HPDE6-E6E7 (cell line): ENCODE results near the gene JRKL.

ENCODE experiments used
- DNase-seq: peaks from one replicate; pipeline ENCODE4 v3.0.0; 2011; ENCODE audit warnings: missing footprints; ENCODE audit errors: extremely low spot score

The JRKL gene

DNA sequence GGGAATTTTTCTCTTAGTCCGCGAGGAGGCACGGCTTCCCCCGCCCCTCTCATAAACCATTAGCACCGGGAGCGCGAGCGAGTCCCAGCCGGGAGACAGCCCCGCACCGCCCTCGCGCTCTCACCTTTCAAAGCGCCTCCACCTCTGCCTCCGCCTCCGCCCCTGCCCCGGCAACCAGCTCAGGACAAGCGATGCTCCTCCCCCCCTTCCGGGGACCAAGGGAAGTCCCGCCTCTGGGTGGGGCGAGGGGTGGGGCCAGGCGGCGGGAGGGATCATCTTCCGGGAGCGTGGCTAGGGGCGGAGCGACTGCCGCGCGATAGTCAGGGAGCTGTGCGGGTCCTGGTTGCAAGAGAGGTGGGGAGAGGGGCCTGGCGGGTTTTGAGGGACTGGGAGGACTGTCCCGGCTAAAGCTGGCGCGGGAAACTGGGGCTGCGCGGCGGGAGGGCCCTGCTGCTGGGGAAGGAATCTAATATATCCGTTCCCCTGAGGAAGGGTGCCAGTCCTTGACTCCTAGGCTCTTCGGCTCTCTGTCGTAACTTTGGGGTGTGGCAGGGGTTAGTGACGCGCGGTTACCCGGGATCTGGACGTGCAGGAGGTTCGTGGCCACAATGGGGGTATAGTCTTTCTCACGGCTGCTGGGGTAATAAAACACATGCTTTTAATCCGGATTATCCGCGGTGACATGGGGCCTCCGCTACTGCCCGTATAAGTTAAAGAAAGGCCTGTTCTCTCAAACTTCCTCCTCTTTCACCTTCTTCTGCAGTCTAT, at the start of gene JRKL, which contains the start of gene CCDC82:
Gene JRKL, plus strand, starts transcription at position 294 of the 768 bp plus-strand sequence. CDS start 637 bp downstream, outside the sequence.
Gene CCDC82, minus strand, starts transcription at position 193 of the 768 bp plus-strand sequence. CDS start 5,165 bp downstream, outside the sequence.
- peak; percentile 90 for DNase-seq

DNA sequence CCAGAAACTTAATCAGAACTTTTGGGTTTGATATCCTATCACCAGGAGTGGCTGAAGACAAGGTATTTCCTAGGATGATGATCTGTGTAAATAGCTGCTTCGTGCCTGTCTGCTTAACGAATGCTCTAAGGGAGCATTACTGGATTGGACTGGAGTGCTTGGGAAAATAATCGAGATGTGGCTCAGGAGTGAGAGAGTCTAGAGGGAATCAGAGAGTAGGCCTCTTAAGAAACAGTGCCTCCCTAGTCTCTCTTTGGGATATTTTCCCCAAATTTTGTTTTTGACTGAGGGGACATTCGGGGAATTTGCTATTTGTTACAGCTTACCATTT, 49.3 kb upstream of the JRKL start:
- DNase-seq = no peak

DNA sequence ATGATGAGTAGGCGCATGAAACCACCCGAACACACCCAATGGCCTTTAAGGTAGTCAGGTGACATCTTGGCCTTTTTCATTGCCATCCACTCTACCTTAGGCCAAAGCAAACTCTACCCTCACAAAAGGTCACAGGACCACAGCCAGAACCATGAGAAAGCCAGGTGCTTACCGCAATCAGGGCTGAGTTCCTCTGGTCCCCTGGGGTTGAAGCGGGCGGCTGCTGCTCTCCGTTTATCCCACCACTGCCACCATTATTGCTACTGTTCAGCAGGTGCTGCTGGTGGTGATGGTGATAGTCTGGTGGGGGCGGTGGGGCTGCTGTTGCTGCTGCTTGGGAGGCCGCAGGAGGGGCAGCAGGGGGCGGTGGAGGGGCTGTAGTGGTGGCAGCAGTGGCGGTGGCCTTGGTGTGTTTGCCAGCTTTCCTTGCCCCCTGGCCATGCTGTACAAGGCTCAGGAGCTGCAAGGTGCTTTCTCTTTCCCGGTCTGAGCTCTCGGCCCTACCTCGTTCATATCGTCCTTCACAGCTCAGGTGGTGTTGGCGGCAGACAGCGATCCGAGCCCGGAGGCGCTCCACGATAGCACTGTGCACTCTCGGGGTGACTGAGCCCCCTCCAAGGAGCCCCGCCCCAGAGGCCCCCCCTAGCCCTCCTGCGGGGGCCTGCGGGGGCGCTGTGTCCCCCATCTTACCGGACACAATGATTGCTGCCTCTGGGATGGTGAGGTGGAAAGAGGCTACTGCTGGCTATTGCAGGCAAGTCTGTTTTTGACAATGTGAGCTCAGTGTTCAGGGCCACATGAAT, 48.4 kb upstream of the JRKL start:
- peak; percentile 43 for DNase-seq

DNA sequence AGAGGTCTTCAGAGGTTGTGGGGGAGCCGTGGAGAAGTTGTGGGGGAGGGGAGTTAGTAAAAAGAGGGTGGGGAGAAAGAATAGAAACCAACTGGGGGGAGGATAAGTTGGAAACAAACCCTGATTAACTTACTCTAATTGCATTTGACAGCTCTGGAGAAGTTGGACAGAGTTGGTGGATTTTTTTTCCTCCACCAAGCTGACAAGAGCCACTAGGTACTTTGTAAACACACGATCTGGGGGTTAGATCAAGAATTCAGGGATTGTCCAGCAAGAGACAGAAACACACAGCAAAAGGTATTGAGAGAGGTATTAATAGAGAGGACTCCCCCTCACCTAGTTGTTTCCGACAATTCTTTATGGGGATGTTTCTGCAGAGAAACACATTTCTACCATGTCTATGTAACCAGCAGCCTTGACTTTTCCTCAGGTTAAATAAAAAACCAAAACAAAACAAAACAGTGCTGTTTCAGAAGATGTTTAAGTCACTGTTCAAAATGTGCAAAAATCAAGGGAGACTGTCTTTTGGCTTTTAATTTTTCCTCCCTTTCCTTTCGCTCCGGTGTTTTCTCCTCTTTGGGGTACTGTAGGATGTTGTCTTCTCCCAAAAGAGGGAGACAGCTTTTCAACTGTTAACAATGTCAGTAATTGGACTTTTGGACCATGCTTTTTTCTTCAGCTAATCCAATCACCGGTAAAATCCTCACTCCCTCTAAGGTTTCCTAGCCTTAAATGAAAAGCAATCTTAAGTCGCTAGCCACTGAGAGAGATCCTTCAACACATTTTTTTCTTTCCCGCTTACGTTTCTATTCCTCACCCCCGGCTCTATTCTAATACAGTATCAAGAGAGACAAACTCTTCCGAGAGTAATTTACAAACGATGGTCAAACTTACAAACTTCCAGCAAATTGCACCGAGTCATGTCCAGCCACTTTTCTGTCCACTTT, 47.5 kb upstream of the JRKL start:
- no peak for DNase-seq

DNA sequence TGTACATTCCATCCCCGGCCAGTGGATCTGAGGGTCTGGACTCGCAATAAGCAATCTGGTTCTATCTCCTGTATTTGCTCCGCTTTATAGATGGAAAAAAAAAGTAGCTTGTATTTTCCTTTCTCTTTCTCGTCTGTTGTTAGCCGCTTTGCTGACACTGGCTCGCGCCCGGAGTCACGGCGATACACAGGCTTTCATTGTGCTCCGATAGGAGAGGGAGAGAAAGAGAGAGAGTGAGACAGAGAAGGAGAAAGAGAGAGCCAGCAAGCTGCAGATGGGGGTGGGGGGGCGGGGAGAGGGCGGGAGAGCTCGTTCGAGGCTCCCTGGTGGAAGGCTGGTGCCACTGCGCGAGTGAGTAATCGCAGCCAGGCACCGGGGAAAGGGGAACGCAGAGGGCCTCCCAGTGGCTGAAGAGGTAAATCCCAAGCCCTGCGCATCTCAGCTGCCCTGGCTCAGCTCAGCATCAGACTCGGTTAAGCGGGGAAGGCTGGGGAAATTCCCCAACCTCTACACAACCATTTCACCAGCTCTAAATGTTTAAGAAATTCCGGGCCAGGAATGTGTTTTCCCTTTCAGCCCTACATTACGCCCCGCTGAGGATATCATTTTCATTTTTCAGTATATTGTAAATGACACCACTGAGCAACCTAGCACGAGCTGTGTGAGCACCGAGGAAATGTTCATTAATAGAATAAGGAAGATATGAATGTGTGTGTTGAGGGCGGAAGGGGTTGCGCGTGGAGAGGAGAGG, 46.7 kb upstream of the JRKL start, which contains the start of gene MAML2:
Gene MAML2, minus strand, starts transcription at position 235 of the 751 bp plus-strand sequence. CDS start 1,300 bp downstream, outside the sequence.
- DNase-seq = peak; percentile 99

DNA sequence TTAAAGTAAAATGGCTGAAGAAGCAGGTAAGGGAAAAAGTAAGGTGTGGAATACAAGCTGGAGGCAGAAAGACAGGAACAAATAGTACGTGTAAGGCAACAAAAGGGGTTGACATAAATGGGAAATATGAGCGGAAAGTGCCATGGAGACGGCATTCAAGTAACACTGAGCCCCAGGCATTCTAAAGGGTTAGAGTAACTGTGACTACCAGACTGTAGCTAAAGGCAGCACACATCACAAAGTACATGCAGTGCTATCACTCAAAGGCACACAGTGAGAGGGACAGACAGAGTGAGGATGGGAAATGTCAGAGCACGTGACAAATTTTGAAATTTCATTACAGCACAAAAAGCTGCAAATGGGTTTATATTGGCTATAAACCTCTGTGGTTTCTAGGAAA, 33.0 kb upstream of the JRKL start:
- DNase-seq = no peak

DNA sequence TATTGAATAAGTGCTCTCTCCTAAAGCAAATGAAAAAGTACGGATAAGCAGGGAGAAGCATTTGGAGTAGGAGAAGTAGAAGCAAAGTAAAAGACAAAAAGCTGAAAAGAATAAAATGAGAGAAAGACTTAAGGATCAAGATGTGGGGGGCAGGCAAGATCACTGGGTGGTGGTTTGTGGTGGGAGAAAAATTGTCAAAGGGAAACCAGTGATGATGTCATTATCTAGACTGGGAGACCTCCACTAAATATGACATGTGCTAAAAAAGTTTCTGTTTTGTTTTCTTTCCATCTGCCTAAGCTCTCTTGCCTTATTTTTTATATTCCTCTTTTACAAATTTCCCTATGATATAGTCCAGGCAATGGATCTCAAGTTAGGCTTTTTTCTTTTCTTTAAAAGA, 32.0 kb upstream of the JRKL start:
- no peak for DNase-seq

DNA sequence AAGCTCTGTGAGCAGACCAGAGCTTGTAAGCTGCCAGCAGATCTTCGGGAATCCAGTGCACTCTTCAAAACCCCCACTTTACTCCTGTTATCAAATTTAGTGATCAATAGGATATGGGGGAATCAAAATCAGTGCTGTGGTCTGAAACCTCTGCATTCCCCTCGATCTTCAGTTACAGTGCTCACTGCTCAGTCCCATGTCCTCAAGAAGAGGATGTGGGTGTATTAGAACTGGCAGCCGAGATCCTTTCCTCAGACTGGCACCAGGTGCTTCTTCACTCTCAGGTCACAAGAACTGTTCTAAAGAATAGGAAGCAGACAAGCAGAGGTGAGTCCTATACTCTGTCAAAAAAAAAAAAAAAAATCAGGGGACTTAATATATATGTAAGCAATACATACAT, 31.5 kb upstream of the JRKL start:
- no peak for DNase-seq

DNA sequence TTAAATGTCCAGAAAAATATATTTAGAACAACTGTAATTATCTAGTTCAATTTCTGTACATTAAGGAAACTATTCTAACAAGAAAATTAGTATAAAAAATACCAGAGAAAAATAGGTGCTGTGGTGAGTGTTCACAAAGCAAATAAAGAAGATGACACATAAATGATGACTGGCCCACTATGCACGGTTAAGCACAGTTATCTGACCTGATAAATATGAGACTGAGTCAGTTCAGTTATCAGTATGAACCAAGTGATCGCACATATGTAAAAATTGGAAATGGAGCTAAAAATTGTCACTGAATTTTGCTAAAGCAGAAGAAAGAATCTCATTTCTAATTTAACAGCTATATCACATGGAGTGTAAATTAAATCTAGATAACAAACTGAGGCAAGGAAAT, 28.0 kb upstream of the JRKL start:
- DNase-seq = no peak

DNA sequence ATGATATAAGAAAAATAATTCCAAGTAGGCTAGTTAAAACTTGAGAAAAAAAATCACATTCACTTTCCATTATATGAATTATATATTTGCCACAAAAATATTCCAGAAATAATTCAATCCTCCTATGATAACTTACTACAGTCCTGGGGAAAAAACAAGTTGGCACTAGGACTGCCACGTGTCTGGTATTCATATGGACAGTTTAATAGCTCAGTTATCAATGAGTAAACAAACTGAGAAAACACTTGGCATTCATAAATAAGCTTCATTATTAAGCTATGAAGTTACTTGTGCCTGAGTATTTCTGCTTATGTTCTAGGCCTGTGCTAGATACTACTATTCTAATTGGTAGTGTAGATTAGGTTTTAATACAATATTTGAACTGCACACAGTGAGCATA, 24.3 kb upstream of the JRKL start:
- DNase-seq = no peak

DNA sequence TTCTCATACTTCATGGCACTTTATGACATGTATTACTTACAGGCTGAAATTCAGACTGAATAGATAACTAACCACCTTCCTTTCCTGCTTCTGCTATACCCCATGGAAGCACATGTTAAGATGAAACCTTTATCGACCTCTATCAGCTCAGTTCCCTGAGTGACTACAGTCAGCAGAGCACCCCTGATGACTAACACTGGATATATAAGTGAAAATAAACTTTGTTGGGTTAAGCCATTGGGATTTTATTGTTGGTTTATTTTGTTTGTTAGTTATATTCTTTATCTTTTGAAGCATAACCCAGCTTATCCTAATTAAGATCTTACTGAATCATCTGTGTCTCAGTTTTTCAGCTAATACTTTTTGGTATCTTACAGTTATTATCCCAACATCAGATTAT, 23.8 kb upstream of the JRKL start:
- no peak for DNase-seq

DNA sequence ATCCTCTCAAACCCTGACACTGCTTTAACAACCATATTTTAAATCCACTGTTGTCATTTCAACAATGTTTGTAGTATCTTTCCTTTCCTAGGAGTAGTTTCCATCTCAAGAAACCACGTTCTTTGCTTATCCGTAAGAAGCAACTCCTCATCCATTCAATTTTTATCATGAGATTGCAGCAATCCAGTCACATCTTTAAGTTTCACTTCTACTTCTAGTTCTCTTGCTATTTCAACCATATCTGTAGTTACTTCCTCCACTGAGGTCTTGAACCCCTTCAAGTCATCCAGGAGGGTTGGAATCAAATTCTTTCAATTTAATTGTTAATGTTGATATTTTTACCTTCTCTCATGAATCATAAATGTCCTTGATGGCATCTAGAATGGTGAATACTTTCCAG, 22.5 kb upstream of the JRKL start:
- no peak for DNase-seq

DNA sequence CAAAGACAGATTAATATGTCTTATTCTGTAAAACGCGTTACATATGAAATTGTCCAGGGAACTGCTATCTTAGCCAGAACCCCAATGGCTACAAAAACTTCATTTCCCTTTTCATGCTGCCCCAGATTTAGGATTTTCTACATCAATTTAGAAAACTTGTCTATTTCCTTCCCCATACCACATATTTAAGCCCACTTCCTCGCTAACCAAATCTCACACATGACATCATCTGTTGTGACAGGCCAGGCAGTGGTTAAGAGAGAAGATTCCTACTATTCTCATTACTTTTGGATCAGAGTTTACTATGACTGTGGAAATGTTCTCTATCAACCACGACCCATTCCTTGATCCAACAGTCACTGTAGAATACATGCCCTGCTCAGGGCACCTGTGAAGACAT, 16.0 kb upstream of the JRKL start:
- no peak for DNase-seq

DNA sequence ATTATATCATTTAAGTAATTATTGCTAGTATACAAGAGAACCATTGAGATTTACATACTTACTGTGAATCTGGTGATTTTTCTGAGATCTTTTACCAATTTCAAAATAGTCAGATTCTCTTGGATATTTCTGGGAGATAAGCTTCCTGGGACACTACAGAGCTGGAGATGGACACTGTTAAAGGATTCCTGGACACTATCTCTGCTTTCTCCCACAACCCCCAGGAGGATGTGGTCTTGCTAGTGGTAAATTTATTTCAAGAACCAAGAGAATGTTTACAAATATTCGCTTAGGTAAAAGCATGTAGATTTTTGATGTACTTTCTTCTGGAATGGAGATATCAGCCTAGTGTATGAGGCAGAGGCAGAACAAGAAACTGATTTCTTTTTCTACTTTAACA, 13.0 kb upstream of the JRKL start:
- no peak for DNase-seq

DNA sequence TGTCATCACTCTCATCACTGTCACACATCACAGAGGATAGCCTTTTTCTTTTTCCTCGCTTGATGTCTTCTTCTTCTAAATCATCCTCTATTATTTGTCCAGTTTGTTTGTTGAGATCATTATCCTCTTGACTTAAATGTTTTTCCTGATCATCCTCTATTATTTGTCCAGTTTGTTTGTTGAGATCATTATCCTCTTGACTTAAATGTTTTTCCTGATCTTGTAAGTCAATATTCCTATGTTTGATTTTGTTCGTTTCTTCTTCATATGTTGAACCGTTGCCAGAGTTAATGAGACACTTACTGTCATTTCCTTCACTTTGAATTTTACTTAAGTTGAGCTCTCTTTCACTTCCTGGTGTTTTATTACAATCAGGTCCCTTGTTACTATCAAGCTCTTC, 5.7 kb upstream of the JRKL start:
- DNase-seq = no peak

DNA sequence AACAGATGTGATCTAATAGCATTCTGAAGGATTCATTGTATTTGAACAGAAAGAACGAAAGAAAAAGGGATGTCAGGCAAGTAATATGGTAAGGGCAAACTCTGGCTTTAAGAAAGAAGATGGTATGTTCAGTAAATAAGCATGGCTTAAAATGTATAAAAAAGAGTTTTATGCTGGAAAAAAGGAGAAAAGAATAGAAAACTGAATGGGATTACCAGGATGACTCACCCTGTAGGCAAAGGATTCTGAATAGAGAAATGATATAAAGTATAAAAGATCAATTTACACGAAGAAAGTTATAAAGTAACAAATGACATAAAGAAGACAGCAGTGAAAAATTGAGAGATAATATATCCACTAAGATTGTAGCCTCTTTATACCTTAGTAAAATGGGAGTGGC, 4.6 kb upstream of the JRKL start:
- DNase-seq = no peak

DNA sequence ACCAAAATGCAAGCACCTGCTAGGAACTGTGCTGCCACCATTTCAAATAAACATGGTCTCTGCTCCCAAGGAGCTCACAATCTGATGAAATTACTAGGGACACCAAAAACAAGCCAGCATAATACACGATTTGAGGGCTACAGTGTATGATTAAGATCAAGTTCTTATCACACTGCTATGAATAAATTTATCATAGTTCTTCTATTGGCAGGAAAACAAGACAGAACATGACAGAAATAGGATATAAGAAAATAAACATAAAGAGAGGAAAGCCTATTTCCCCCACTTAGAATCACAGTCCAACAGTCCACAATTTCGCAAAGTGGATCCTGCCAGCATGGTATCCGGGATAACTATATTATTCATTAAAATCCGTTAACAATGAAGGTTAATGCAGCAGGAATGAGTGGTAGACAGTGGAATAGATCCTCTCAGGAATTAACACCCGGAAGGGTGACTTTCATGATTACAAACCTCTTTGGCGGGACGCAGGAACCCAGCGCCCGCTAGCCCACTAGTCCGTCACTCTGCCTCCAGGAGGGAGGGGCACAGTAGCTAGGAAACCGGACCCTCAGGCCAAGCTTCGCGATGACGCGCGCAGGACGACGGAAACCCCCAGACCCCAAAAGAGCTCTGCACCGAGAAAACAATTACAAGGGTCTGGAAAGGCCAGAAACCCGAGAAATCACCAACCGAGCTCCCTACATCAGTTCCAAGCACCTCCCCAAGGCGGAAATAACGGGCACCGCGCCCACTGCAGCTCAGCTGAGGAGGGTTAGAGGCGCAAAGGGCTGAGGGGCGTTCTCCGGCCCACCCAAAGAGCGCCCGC, 708 bp upstream of the JRKL start:
- peak; percentile 22 for DNase-seq

DNA sequence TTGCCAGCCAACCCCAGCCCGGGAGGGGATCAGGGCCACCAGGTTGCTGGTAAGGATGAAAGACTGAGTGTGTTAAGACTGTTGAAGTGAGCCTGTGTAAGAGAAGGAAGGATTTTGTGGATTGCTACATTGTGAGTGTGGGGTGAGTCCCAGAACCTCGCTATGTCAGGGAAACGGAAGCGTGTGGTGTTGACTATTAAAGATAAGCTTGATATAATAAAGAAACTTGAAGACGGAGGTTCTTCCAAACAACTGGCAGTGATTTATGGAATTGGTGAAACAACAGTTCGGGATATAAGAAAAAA, 627 bp downstream of the JRKL start:
- no peak for DNase-seq

DNA sequence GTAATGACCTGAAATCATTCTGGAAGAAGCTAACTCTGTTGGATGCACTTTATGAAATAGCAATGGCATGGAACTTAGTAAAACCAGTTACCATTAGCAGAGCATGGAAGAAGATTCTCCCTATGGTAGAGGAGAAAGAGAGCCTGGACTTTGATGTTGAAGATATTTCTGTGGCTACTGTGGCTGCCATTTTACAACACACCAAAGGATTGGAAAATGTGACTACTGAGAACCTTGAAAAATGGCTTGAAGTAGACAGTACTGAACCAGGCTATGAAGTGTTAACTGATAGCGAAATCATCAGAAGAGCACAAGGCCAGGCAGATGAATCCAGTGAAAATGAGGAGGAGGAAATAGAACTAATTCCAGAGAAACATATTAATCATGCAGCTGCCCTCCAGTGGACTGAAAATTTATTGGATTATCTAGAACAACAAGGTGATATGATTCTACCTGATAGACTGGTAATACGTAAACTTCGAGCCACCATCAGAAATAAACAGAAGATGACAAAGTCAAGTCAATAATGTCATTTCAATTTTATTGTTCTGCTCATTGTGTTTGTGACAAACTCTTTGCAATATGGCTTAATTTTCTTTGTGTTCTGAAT, 2.0 kb downstream of the JRKL start:
- no peak for DNase-seq

DNA sequence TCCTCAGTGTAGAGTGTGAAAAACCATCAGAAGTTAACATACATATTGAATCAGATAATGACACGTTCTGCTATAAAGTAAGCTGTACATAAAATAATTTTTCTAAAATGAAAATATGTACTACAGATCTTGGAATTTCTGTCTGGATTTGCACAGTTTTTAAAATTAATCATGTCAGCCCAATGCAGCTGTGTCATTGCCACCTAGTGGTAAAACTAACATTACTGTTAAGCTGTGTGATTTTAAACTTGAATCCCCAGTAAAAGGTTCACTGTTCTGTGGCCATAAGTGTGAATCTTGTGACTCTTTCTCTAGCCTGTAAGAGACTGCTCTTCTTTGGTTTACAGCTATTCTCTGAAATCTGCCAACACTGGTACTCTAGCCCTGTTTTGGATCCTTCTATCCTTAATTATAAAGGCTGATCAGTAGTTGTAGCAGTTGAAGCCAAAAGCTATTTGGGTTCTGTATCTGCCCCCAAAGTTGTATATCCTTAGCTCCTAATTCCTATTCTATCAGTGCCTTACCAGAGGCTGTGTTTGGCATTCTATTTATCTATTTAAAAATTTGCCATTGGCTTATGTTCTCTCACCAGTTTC, 4.0 kb downstream of the JRKL start:
- peak; percentile 11 for DNase-seq
